Skeletal muscle satellite cell (primary cell): Measurements from ENCODE around the gene NIPAL4.

Experiments used
- H3K27me3 ChIP-seq: 2 replicates; pipeline ENCODE4 v1.7.0; 2013; ENCODE audit warnings: low read length; ENCODE audit not compliant: control insufficient read depth, insufficient read depth
- H3K36me3 ChIP-seq: 2 replicates; pipeline ENCODE4 v1.7.0; 2013; ENCODE audit warnings: mild to moderate bottlenecking, control low read depth, low read length; ENCODE audit not compliant: insufficient read depth
- H3K4me1 ChIP-seq: 2 replicates; pipeline ENCODE4 v1.7.0; 2013; ENCODE audit warnings: low read length; ENCODE audit not compliant: control insufficient read depth, insufficient read depth
- H3K4me2 ChIP-seq: 2 replicates; pipeline ENCODE4 v1.7.0; 2013; ENCODE audit warnings: mild to moderate bottlenecking, low read length
- H3K4me3 ChIP-seq: 2 replicates; pipeline ENCODE4 v1.7.0; 2013; ENCODE audit warnings: low read length
- H3K9ac ChIP-seq: 2 replicates; pipeline ENCODE4 v1.7.0; 2013; ENCODE audit warnings: mild to moderate bottlenecking, low read depth, low read length, moderate library complexity
- H3K9me3 ChIP-seq: replicated peaks from 2 replicates; pipeline ENCODE4 v1.7.0; 2013; ENCODE audit warnings: mild to moderate bottlenecking, control low read depth, low read length

NIPAL4 gene

DNA sequence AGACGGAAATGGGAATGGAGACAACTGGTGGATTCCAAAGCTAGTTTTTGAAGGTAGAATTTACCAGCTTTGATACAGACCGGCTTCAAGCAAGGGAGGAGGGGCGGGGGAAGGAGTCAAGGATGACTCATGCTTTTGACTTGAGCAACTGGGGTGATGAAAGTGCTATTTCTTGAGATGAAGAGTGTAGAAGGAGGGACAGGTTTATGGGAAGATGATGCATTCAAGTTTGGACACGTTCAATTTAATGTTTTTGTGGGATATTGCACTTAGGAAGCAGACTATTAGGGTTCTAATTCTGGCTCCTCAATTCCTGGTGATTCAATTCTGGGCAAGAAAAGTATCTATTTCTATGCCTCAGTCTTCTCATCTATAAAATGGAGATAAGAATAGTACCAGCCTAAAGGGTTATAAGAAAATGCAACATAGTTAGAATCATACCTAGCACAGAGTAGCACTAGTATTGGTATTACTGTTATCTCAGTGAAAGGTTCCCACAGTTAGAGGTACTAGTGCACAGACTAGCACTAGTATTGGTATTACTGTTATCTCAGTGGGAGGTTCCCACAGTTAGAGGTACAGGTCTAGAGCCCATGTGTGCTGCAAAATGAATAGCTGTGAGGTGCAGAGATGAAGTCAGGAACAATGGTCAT, 4.6 kb downstream of the NIPAL4 start:
- peak overlapping the region; percentile 63 for H3K4me2 ChIP-seq
- no peaks in the 10 kb centered on the region for H3K36me3 ChIP-seq
- no peaks in the 10 kb centered on the region for H3K27me3 ChIP-seq
- peaks cover 28% of the 10 kb centered on the region for H3K4me1 ChIP-seq
- no peaks in the 10 kb centered on the region for H3K9me3 ChIP-seq
- H3K9ac ChIP-seq: peak overlapping the region; percentile 30
- H3K4me3 ChIP-seq: peak overlapping the region; percentile 11

- Histone ChIP-seq H3K36me3 (no peaks in the 10 kb centered on the region), H3K9ac (no peak overlapping the region), H3K4me3 (no peak overlapping the region), H3K27me3 (no peaks in the 10 kb centered on the region), H3K9me3 (no peaks in the 10 kb centered on the region), H3K4me2 (no peak overlapping the region), H3K4me1 (peaks cover 34% of the 10 kb centered on the region)
Observed at GRCh38 chr5:157468293-157468965, 8.4 kb downstream of the NIPAL4 start.

GRCh38 chr5:157469073-157469472, 9.1 kb downstream of the NIPAL4 start:
- Histone ChIP-seq H3K4me3 (no peak overlapping the region), H3K4me2 (no peak overlapping the region), H3K9me3 (no peaks in the 10 kb centered on the region), H3K9ac (no peak overlapping the region), H3K27me3 (no peaks in the 10 kb centered on the region), H3K36me3 (no peaks in the 10 kb centered on the region), H3K4me1 (peaks cover 34% of the 10 kb centered on the region)

- Histone ChIP-seq H3K9me3 (no peaks in the 10 kb centered on the region), H3K36me3 (no peaks in the 10 kb centered on the region)
Observed at GRCh38 chr5:157469687-157470086, 9.7 kb downstream of the NIPAL4 start.

DNA sequence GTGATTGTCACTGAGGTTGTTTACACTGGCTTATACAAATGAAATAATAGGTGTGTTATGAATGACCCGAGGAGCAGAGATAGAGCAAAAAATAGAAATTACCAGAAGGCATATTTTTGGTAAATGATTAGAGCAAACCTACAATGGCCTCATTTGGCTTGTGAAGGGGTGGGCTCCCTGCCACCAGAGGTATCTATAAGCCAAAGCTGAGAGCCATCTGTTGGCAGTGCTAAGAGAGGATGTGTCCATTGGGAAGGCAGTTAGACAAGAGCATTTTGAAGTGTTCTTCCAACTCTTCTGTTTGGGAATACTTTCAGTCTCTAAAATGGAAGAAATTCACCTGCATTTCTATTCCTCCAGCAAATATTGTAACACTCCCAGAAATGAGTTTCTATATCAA, 10.6 kb downstream of the NIPAL4 start:
- Histone ChIP-seq H3K4me2 (no peak overlapping the region), H3K27me3 (no peaks in the 10 kb centered on the region), H3K4me3 (no peak overlapping the region), H3K36me3 (no peaks in the 10 kb centered on the region), H3K4me1 (peaks cover 30% of the 10 kb centered on the region), H3K9ac (no peak overlapping the region), H3K9me3 (no peaks in the 10 kb centered on the region)

More at GRCh38 chr5:157469687-157470086, 9.7 kb downstream of the NIPAL4 start:
- Histone ChIP-seq H3K27me3 (no peaks in the 10 kb centered on the region), H3K4me2 (peak overlapping the region; percentile 39), H3K4me3 (no peak overlapping the region), H3K9ac (peak overlapping the region; percentile 23), H3K4me1 (peaks cover 34% of the 10 kb centered on the region)

DNA sequence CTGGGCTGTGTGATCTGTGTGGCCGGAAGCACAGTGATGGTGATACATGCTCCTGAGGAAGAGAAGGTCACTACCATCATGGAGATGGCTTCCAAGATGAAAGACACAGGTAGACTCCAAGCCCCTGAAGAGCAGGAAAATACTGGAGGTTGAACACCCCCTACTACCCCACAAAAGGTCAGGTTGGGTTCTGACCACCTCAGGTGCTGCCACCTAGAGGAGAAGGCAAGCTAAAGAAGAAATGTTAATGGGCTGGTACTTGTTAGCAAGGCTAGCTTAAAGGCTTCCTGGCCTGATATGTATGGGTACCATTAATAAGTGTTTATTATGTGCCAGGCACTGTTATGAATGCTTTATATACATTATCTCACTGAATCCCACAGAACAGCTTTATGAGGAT, 11.7 kb downstream of the NIPAL4 start:
- peaks cover 6% of the 10 kb centered on the region for H3K36me3 ChIP-seq
- no peaks in the 10 kb centered on the region for H3K27me3 ChIP-seq
- no peaks in the 10 kb centered on the region for H3K9me3 ChIP-seq
- H3K4me3 ChIP-seq: no peak overlapping the region
- H3K9ac ChIP-seq: no peak overlapping the region
- no peak overlapping the region for H3K4me2 ChIP-seq
- H3K4me1 ChIP-seq: peaks cover 30% of the 10 kb centered on the region

- no peaks in the 10 kb centered on the region for H3K9me3 ChIP-seq
- peaks cover 30% of the 10 kb centered on the region for H3K4me1 ChIP-seq
- H3K9ac ChIP-seq: no peak overlapping the region
- H3K36me3 ChIP-seq: peaks cover 19% of the 10 kb centered on the region
- H3K4me3 ChIP-seq: no peak overlapping the region
- H3K27me3 ChIP-seq: no peaks in the 10 kb centered on the region
- H3K4me2 ChIP-seq: peak overlapping the region; percentile 13
Observed at GRCh38 chr5:157473383-157474320, 13.6 kb downstream of the NIPAL4 start.

DNA sequence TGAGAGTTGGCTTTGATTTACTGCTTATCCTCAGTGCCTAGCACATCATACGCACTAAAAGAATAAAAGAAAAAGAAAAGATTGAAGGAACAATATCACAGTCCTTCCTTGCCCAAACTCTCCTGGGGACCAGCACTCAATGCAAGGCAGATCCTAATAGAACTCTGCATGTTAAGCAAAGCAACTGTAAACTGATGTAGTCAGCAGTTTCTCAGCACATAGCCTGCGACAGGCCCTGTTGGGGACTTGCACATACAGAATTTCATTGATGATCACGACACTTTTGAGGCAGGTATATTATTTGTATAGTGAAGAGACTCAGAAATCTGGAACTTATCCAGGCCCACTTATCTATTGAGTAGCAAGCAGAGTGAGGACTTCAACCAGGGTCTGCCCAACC, 15.4 kb downstream of the NIPAL4 start:
- H3K9me3 ChIP-seq: no peaks in the 10 kb centered on the region
- H3K4me3 ChIP-seq: no peak overlapping the region
- H3K4me2 ChIP-seq: no peak overlapping the region
- no peaks in the 10 kb centered on the region for H3K27me3 ChIP-seq
- peaks cover 37% of the 10 kb centered on the region for H3K36me3 ChIP-seq
- no peak overlapping the region for H3K9ac ChIP-seq
- H3K4me1 ChIP-seq: peaks cover 31% of the 10 kb centered on the region

DNA sequence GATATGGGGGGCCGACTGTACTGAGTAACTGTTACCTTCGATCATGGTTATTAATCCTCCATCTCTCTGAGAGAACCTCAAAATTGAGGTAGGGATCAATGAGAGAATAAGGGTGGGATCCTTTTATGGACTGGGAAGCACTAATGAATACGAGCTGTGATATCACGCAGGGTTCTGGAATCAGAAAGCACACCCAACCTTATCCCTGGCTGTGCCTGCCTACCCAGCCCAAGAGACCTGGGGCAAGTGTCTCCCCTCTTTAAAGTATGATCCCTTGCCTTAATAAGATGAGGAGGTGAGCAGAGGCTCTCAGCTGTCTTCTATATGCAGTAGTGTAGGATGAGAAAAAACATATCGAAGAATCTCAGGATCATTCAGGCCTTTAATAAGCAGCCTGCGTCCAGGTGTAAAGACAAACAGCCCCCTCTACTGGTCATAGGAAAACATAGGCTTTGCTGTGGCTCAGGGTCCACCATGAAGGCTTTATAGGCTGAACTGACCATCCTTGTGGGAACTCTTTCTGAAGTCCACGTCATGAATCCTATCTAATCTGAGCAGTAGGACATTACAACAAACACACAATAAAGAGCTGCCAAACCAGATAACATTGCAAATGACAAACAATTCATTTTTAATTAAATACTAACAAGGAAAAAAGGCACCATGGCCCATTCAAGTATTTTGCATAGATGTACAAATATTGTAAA, 16.8 kb downstream of the NIPAL4 start:
- H3K27me3 ChIP-seq: no peaks in the 10 kb centered on the region
- peaks cover 27% of the 10 kb centered on the region for H3K4me1 ChIP-seq
- no peak overlapping the region for H3K4me3 ChIP-seq
- no peak overlapping the region for H3K4me2 ChIP-seq
- no peak overlapping the region for H3K9ac ChIP-seq
- H3K9me3 ChIP-seq: no peaks in the 10 kb centered on the region
- H3K36me3 ChIP-seq: peaks cover 49% of the 10 kb centered on the region

DNA sequence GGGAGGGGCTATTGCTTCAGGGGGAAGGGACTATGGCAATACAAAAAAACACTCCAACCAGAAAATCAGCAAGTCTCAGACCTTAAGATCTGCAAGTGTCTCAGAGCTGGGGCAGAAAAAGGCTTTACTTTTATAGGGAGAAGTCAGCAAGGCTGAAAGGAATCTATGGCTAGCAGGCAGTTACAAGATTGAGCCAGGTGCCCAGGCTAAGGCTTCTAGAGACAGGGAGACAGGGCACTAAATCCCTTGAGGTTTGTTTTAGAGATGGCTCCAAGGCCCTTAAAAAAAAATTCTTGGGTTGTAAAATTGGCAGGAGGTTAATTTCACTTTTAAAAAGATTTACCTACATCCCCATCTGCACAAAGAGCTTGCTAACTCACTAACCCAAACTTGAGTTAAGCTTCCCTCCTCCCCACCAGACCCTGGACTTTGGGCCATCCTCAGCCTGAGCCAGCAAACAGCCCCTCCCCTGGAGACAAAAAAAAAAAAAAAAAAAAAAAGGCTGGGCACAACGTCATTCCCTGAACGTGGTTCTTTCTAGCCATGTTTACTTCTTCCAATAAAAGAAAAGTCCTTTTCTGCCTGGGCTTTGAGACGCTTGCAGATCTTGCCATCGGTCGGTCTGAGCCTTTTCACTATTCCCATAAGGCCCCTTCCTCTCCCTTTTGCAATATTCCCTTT, 17.9 kb downstream of the NIPAL4 start:
- no peak overlapping the region for H3K4me3 ChIP-seq
- H3K4me1 ChIP-seq: peaks cover 27% of the 10 kb centered on the region
- H3K9ac ChIP-seq: no peak overlapping the region
- peaks cover 50% of the 10 kb centered on the region for H3K36me3 ChIP-seq
- no peaks in the 10 kb centered on the region for H3K9me3 ChIP-seq
- H3K27me3 ChIP-seq: no peaks in the 10 kb centered on the region
- H3K4me2 ChIP-seq: no peak overlapping the region
